ENCODE results near the gene APRT. TPM values are rescaled to one million over a fixed set of nuclear protein-coding genes. Genes with fewer than 3 reads are reported as not detected.

APRT gene
- total RNA-seq, 1 donor from 2014 or later = 300 TPM

DNA sequence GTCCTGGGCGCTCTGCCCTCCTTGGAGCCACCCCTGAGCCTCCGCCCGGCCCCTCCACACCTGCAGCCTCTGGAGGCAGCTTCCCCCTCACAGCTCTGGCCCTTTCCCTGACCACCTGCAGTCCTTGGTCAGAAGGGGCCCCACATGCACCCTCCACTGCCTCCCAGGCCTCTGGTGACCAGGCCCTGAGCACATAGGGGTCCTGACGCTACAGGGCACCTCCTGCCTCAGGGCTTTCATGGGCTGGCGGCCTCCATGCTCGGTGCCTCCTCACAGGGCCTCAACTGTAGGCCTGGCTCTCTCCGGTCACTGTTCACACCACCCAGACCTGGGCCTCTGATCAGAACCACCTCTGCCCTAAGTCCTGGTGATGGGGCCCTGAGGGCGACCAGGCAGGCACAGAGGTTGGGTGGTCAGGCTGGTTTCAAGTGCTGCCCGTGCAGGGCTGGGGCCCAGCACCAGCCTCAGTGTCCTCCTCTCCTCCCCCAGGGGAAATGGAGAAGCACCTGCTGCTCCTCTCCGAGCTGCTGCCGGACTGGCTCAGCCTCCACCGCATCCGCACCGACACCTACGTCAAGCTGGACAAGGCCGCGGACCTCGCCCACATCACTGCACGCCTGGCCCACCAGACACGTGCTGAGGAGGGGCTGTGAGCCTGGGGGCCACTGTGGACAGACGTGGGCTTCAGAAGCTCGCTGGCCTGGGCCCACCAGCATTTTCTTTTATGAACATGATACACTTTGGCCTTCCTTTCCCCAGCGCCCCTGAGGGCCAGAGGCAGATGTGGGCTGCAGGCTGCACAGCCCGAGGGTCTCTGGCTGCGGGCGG is 3.9 kb downstream of the APRT start:
- no peak for DNase-seq (ENCODE audit: low read depth)
- TF ChIP-seq, protein P1, sequence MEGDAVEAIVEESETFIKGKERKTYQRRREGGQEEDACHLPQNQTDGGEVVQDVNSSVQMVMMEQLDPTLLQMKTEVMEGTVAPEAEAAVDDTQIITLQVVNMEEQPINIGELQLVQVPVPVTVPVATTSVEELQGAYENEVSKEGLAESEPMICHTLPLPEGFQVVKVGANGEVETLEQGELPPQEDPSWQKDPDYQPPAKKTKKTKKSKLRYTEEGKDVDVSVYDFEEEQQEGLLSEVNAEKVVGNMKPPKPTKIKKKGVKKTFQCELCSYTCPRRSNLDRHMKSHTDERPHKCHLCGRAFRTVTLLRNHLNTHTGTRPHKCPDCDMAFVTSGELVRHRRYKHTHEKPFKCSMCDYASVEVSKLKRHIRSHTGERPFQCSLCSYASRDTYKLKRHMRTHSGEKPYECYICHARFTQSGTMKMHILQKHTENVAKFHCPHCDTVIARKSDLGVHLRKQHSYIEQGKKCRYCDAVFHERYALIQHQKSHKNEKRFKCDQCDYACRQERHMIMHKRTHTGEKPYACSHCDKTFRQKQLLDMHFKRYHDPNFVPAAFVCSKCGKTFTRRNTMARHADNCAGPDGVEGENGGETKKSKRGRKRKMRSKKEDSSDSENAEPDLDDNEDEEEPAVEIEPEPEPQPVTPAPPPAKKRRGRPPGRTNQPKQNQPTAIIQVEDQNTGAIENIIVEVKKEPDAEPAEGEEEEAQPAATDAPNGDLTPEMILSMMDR (conservative IDR thresholded peaks at IDR 0.05; ENCODE audit: low read depth, low read length) = no peak
- no peak overlapping the region for H3K4me3 ChIP-seq (ENCODE audit: low read depth, low read length)

DNA sequence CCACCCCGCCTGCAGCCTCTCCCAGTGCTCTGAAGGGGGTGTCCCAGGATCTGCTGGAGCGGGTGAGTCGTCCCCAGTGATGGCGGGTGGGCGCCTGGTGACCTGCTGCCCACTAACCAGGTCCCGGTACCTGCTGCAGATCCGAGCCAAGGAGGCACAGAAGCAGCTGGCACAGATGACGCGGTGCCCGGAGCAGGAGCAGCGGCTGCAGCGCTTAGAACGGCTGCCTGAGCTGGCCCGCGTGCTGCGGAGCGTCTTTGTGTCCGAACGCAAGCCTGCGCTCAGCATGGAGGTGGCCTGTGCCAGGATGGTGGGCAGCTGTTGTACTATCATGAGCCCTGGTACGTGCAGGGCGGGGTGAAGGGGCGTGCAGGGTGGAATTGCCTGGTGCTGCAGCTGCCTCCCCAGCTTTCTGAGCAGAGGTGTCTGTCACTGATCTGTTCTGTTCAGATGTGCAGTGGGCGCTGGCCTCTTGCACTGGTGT is 4.5 kb downstream of the APRT start:
- TF ChIP-seq, protein P1 (conservative IDR thresholded peaks at IDR 0.05; ENCODE audit: low read depth, low read length) = no peak
- DNase-seq (ENCODE audit: low read depth) = no peak
- H3K4me3 ChIP-seq (ENCODE audit: low read depth, low read length) = no peak overlapping the region

DNA sequence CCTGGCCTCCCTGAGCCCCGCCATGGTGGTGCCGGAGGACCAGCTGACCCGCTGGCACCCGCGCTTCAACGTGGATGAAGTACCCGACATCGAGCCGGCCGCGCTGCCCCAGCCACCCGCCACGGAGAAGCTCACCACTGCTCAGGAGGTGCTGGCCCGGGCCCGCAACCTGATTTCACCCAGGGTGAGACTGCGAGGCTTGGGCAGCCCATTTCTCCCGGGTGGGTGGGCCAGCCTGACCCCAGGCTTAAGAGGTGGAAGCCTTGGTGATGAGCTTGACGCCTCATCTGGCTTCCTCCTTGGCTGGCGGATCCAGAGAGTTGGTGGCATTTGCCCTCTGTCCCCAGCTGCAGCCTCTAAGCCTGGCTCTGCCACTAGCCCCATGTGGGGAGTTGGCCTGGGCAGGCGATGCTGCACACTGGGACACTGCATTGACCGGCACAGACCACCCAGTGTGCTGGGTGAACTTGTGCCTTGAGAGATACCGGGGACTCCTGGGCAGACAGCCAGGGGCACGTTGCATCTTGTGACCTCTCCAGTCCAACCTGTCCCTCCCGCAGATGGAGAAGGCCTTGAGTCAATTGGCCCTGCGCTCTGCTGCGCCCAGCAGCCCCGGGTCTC is 5.1 kb downstream of the APRT start:
- TF ChIP-seq, protein P1 (conservative IDR thresholded peaks at IDR 0.05; ENCODE audit: low read depth, low read length) = no peak
- H3K4me3 ChIP-seq (ENCODE audit: low read depth, low read length) = no peak overlapping the region
- DNase-seq (ENCODE audit: low read depth) = no peak

DNA sequence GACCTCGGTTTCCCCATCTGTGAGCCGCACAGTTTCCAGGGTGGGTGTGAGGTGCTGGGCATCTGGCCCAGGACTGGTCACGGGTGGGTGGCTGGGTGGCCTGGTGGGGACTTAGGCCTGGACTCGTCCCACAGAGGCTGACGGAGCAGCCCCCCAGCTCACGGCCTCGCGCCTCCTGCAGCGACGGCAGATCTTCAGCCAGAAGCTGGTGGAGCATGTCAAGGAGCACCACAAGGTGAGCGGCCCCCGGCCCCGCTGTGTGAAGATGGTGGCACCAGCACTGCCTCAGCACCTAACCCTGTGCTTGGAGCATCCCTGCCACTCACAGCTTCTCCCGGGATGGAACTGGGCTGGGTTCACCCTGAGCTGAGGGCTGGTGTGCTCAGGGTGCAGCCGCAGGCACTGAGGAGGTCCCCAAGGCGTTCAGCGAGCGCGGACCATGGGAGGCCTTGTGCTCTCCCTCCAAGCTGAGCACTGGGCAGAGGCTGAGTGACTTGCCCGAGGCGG is 5.8 kb downstream of the APRT start:
- no peak overlapping the region for H3K4me3 ChIP-seq (ENCODE audit: low read depth, low read length)
- DNase-seq (ENCODE audit: low read depth) = no peak
- TF ChIP-seq, protein P1 (conservative IDR thresholded peaks at IDR 0.05; ENCODE audit: low read depth, low read length) = no peak

DNA sequence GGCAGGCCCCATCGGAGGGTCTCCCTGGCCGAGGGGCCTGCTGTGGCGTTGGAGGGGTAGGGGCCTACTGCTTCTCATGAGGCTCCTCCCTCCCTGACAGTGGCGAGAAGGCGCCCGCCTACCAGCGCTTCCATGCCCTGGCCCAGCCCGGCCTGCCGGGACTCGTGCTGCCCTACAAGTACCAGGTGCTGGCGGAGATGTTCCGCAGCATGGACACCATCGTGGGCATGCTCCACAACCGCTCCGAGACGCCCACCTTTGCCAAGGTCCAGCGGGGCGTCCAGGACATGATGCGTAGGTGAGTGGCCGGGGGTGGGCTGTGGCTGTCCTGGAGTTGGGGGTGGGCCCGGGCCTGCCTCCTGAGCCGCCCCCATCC is 6.4 kb downstream of the APRT start:
- no peak for DNase-seq (ENCODE audit: low read depth)
- TF ChIP-seq, protein P1 (conservative IDR thresholded peaks at IDR 0.05; ENCODE audit: low read depth, low read length) = no peak
- H3K4me3 ChIP-seq (ENCODE audit: low read depth, low read length) = no peak overlapping the region

DNA sequence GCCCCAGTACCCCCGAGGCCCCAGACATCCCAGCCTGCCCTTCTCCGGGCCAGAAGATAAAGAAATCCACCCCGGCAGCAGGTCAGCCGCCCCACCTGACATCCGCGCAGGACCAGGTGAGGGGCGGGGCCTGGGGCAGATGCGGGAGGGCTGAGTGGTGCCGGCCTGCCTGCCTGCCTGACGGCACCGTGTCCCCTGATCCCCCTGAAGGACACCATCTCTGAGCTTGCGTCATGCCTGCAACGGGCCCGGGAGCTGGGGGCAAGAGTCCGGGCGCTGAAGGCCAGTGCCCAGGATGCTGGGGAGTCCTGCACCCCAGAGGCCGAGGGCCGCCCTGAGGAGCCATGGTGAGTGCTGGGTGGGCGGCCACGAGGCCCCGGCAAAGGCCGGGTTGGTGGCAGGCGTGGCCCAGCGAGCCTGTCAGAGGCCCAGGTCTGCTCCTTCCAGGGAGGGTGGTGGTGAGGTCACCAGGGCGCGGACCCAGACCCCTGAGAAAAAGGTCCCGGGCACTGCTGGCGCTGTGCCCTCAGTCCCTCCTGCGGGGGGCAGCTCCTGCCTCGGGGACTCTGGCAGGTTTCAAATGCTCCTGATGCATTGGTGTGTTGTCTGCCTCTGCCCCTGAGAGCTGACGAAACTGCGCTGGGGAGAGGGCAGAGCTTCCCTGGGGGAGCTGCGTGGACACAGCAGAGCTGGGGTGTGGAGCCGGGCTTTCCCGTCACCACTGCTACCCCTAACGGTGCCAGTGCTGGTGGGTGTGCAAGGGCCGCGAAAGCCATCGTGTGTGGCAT is 7.0 kb downstream of the APRT start:
- no peak for DNase-seq (ENCODE audit: low read depth)
- TF ChIP-seq, protein P1 (conservative IDR thresholded peaks at IDR 0.05; ENCODE audit: low read depth, low read length) = no peak
- peak overlapping the region; percentile 77 for H3K4me3 ChIP-seq (ENCODE audit: low read depth, low read length)

Measured in epithelial cell of proximal tubule (primary cell).